IMR-90 (cell line): Measurements from ENCODE around the gene ERC2. TPM values are rescaled to one million over a fixed set of nuclear protein-coding genes. Genes with fewer than 3 reads are reported as not detected.

Experiments used
- ATAC-seq: fragments of 200-7000 bp; cut with Tn5 transposase; 2 replicates; pipeline ENCODE4 v1.9.1; 2020; ENCODE audit warnings: low read depth, mild to moderate bottlenecking, moderate library complexity
- BruUV-seq: library from RNA; stranded (reverse); fragments of 400-500 nt; replicated peaks from 2 replicates; lab custom pipeline; 2021; lab: Mats Ljungman, UMichigan
- CTCF ChIA-PET: fragments of 300-600 bp; formaldehyde crosslinking; extraction: SDS; loops from one replicate; lab custom pipeline; 2021; ENCODE audit warnings: antibody characterized with exemption; lab: Yijun Ruan, JAX
- POLR2A ChIA-PET: fragments of 300-600 bp; sonication (Branson Sonifier 250); formaldehyde crosslinking; loops from one replicate; lab custom pipeline; 2022; ENCODE audit warnings: antibody characterized with exemption; ENCODE audit not compliant: unreplicated experiment; lab: Charles Lee
- DNase-seq: peaks from one replicate; pipeline ENCODE4 v3.0.0; 2013
- H2AFZ ChIP-seq: replicated peaks from 2 replicates; pipeline ENCODE3; 2013; ENCODE audit warnings: low read length, mild to moderate bottlenecking; ENCODE audit not compliant: poor library complexity
- H2AK5ac ChIP-seq: 2 replicates; pipeline ENCODE4 v1.6.1; 2013; ENCODE audit warnings: low read depth, low read length, inconsistent platforms
- H2AK9ac ChIP-seq: replicated peaks from 2 replicates; pipeline ENCODE3; 2013; ENCODE audit warnings: mild to moderate bottlenecking, low read depth, low read length, moderate library complexity; ENCODE audit not compliant: poor library complexity
- H2BK120ac ChIP-seq: 2 replicates; pipeline ENCODE4 v1.6.1; 2013; ENCODE audit warnings: low read depth, low read length, inconsistent platforms
- H2BK15ac ChIP-seq: 3 replicates; pipeline ENCODE4 v1.6.1; 2013; ENCODE audit warnings: low read depth, low read length, inconsistent platforms
- H2BK20ac ChIP-seq: 2 replicates; pipeline ENCODE4 v1.6.1; 2013; ENCODE audit warnings: low read depth, mild to moderate bottlenecking, inconsistent platforms, low read length, moderate library complexity
- H2BK5ac ChIP-seq: 2 replicates; pipeline ENCODE4 v1.6.1; 2013; ENCODE audit warnings: mild to moderate bottlenecking, low read depth, low read length, inconsistent platforms; ENCODE audit not compliant: poor library complexity, severe bottlenecking
- H3K14ac ChIP-seq: replicated peaks from 2 replicates; pipeline ENCODE4 v1.6.1; 2013; ENCODE audit warnings: low read depth, low read length, inconsistent platforms
- H3K18ac ChIP-seq: 2 replicates; pipeline ENCODE4 v1.6.1; 2013; ENCODE audit warnings: low read depth, low read length, control low read depth
- H3K23ac ChIP-seq: 2 replicates; pipeline ENCODE4 v1.6.1; 2013; ENCODE audit warnings: low read depth, low read length, inconsistent platforms
- H3K27ac ChIP-seq: 2 replicates; pipeline ENCODE4 v1.5.1; 2013; ENCODE audit warnings: mild to moderate bottlenecking, control low read depth, low read length; ENCODE audit not compliant: insufficient read depth
- H3K27me3 ChIP-seq: 2 replicates; pipeline ENCODE4 v1.6.1; 2013; ENCODE audit warnings: low read length; ENCODE audit not compliant: control insufficient read depth, insufficient read depth
- H3K36me3 ChIP-seq: 2 replicates; pipeline ENCODE4 v1.6.1; 2013; ENCODE audit warnings: low read length, mixed read lengths; ENCODE audit not compliant: control insufficient read depth, insufficient read depth
- H3K4ac ChIP-seq: 2 replicates; pipeline ENCODE4 v1.6.1; 2013; ENCODE audit warnings: low read depth, low read length, inconsistent platforms
- H3K4me1 ChIP-seq: 2 replicates; pipeline ENCODE4 v1.6.1; 2013; ENCODE audit warnings: low read length, mixed read lengths; ENCODE audit not compliant: control insufficient read depth, insufficient read depth
- H3K4me2 ChIP-seq: 2 replicates; pipeline ENCODE4 v1.6.1; 2013; ENCODE audit warnings: low read depth, mild to moderate bottlenecking, control low read depth, low read length, moderate library complexity
- H3K4me3 ChIP-seq: 2 replicates; pipeline ENCODE4 v1.5.1; 2013; ENCODE audit warnings: low read depth, mild to moderate bottlenecking, control low read depth, low read length, moderate library complexity; ENCODE audit not compliant: insufficient read depth
- H3K56ac ChIP-seq: 2 replicates; pipeline ENCODE4 v1.6.1; 2013; ENCODE audit warnings: low read length, inconsistent platforms; ENCODE audit not compliant: insufficient read depth; ENCODE audit errors: extremely low read depth
- H3K79me1 ChIP-seq, 2 experiments: 2 replicates each; pipeline ENCODE4 v1.6.1; 2013; ENCODE audit warnings: low read length in 2 of 2, inconsistent platforms in 1 of 2, low read depth in 1 of 2
- H3K9ac ChIP-seq: 2 replicates; pipeline ENCODE4 v1.6.1; 2013; ENCODE audit warnings: low read depth, low read length, control low read depth
- H3K9me1 ChIP-seq: 2 replicates; pipeline ENCODE4 v1.6.1; 2013; ENCODE audit warnings: low read length, inconsistent platforms; ENCODE audit not compliant: insufficient read depth
- H3K9me3 ChIP-seq: 2 replicates; pipeline ENCODE4 v1.6.1; 2013; ENCODE audit warnings: low read length; ENCODE audit not compliant: control insufficient read depth, insufficient read depth
- H4K20me1 ChIP-seq: 2 replicates; pipeline ENCODE4 v1.6.1; 2013; ENCODE audit warnings: low read length, inconsistent platforms; ENCODE audit not compliant: insufficient read depth
- H4K5ac ChIP-seq: 2 replicates; pipeline ENCODE4 v1.6.1; 2013; ENCODE audit warnings: mild to moderate bottlenecking, low read depth, low read length, control low read depth
- H4K8ac ChIP-seq, 2 experiments: 2 replicates each; pipeline ENCODE4 v1.6.1; 2013; ENCODE audit warnings: low read depth in 2 of 2, low read length in 2 of 2, control low read depth in 1 of 2, inconsistent platforms in 1 of 2
- H4K91ac ChIP-seq: 2 replicates; pipeline ENCODE4 v1.6.1; 2013; ENCODE audit warnings: low read depth, low read length, inconsistent platforms; ENCODE audit not compliant: insufficient read depth
- BHLHE40 ChIP-seq: fragments of 150-350 bp; IDR thresholded peaks from 2 replicates; pipeline ENCODE4 v1.6.1; 2016; ENCODE audit warnings: mild to moderate bottlenecking, low read depth, low read length
- CEBPB ChIP-seq: IDR thresholded peaks from 2 replicates; pipeline ENCODE4 v1.6.1; 2012; ENCODE audit warnings: low read depth, low read length, improper control_type of control experiment
- CHD1 ChIP-seq: IDR thresholded peaks from 2 replicates; pipeline ENCODE4 v1.6.1; 2012; ENCODE audit warnings: low read depth, low read length, improper control_type of control experiment
- CTCF ChIP-seq: conservative IDR thresholded peaks from 2 replicates; pipeline ENCODE4 v1.5.1; 2012; ENCODE audit warnings: mild to moderate bottlenecking, low read depth, low read length, improper control_type of control experiment
- ELK1 ChIP-seq: fragments of 150-350 bp; IDR thresholded peaks from 2 replicates; pipeline ENCODE4 v1.6.1; 2016; ENCODE audit warnings: low read depth, mild to moderate bottlenecking, low read length, moderate library complexity, borderline replicate concordance
- MAFK ChIP-seq: IDR thresholded peaks from 2 replicates; pipeline ENCODE4 v1.6.1; 2012; ENCODE audit warnings: low read depth, low read length, improper control_type of control experiment
- MAZ ChIP-seq: IDR thresholded peaks from 2 replicates; pipeline ENCODE4 v1.6.1; 2012; ENCODE audit warnings: low read depth, mild to moderate bottlenecking, low read length, improper control_type of control experiment, moderate library complexity, borderline replicate concordance
- MXI1 ChIP-seq: IDR thresholded peaks from 2 replicates; pipeline ENCODE4 v1.6.1; 2012; ENCODE audit warnings: low read depth, mild to moderate bottlenecking, low read length, moderate library complexity, borderline replicate concordance
- POLR2A ChIP-seq: IDR thresholded peaks from 2 replicates; pipeline ENCODE4 v1.6.1; 2012; ENCODE audit warnings: mild to moderate bottlenecking, low read depth, low read length
- RAD21 ChIP-seq: IDR thresholded peaks from 2 replicates; pipeline ENCODE4 v1.6.1; 2012; ENCODE audit warnings: low read length, improper control_type of control experiment
- RCOR1 ChIP-seq: IDR thresholded peaks from 2 replicates; pipeline ENCODE4 v1.6.1; 2012; ENCODE audit warnings: mild to moderate bottlenecking, low read length, improper control_type of control experiment; ENCODE audit not compliant: insufficient replicate concordance
- RFX5 ChIP-seq: IDR thresholded peaks from 2 replicates; pipeline ENCODE4 v1.8.0; 2012; ENCODE audit warnings: low read depth, mild to moderate bottlenecking, low read length, moderate library complexity
- SMC3 ChIP-seq: fragments of 150-350 bp; IDR thresholded peaks from 2 replicates; pipeline ENCODE4 v1.6.1; 2016; ENCODE audit warnings: low read depth, mild to moderate bottlenecking, antibody characterized with exemption, low read length, moderate library complexity
- USF2 ChIP-seq: fragments of 150-350 bp; IDR thresholded peaks from 2 replicates; pipeline ENCODE4 v1.6.1; 2017; ENCODE audit warnings: mild to moderate bottlenecking, antibody characterized with exemption, low read length, low read depth
- WGBS, 2 experiments: methylation state at CpG; one replicate each; pipeline versions ENCODE4 v1.1.5 to v1.1.7; 2013; ENCODE audit warnings: missing lambda C conversion rate in 2 of 2; ENCODE audit not compliant: insufficient read length in 1 of 2; ENCODE audit errors: extremely low coverage in 2 of 2; 5-methylcytosine and 5-hydroxymethylcytosine counted together
- dilution Hi-C: fragments of 300-500 bp; cut with HindIII; formaldehyde crosslinking; loops from one replicate; pipeline ENCODE4 v1.14.3; 2018; ENCODE audit warnings: low sequenced_read_pairs; ENCODE audit not compliant: unreplicated experiment
- in situ Hi-C: fragments of 300-500 bp; cut with MboI; formaldehyde crosslinking; loops from 3 replicates; pipeline ENCODE4 v1.14.3; 2019; ENCODE audit warnings: low sequenced_read_pairs, inconsistent platforms, mixed read lengths
- intact Hi-C: fragments of 100-400 bp; cut with micrococcal nuclease; formaldehyde crosslinking; loops from 2 replicates; pipeline ENCODE4 v1.10.0; 2022
- polyA plus RNA-seq, 3 experiments: library from polyadenylated mRNA; depleted of rRNA; stranded (reverse); fragments of >200 nt; gene quantifications; 2 replicates each; pipeline ENCODE4 v1.2.3, GENCODE V29; 2012; ENCODE audit warnings: low replicate concordance in 1 of 3
- total RNA-seq: library from RNA; depleted of rRNA; stranded (reverse); fragments of >200 nt; gene quantifications from 2 replicates; pipeline ENCODE4 v1.2.3, GENCODE V29; 2012

Gene ERC2
- total and polyA plus RNA-seq, 2 of the 4 experiments (the other 2 are of a cell fraction): 0.17 to 0.18 TPM

- 71% methylated on average over 1 of the region's 3 CpGs; no CpG with 5 or more reads in 1 of the 2 experiments for WGBS, 2 experiments
- BruUV-seq: no TSS peak
- dilution Hi-C loops: no loop called here
These were observed 897.0 kb downstream of the ERC2 start for GRCh38 chr3:55571216-55571813.

More at GRCh38 chr3:55571216-55571813, 897.0 kb downstream of the ERC2 start:
- peak overlapping the region; percentile 50; the same call in 1 of the 2 replicates for H2BK20ac ChIP-seq
- H3K27me3 ChIP-seq: no peaks in the 10 kb centered on the region
- no peaks in the 10 kb centered on the region for H4K20me1 ChIP-seq
- 0 out of 2 replicates have a peak overlapping the region, but pooled peaks have one; percentile 6 for H2AK5ac ChIP-seq
- no peak overlapping the region for H3K23ac ChIP-seq
- no peak overlapping the region for H2AFZ ChIP-seq
- ChIA-PET CTCF (no interaction called here), POLR2A (interaction anchor here (0.6 kb wide), 1 partner anchor 82 kb away, joined by 3 read pairs; no protein-coding TSS in a partner anchor)
- H3K14ac ChIP-seq: no peak overlapping the region; the same call in 1 of the 2 replicates
- H2BK5ac ChIP-seq: no peak overlapping the region
- ATAC-seq (no peak), DNase-seq (no peak)
- H4K91ac ChIP-seq: peak overlapping the region; percentile 35; the same call in 1 of the 2 replicates
- no peak overlapping the region for H3K4me2 ChIP-seq
- no peak overlapping the region for H3K56ac ChIP-seq
- H3K36me3 ChIP-seq: no peaks in the 10 kb centered on the region
- no peak overlapping the region for H3K4me3 ChIP-seq
- H3K9me1 ChIP-seq: no peaks in the 10 kb centered on the region
- peaks cover 5% of the 10 kb centered on the region; the same call in 1 of the 2 replicates for H3K4me1 ChIP-seq
- H2AK9ac ChIP-seq: no peak overlapping the region
- intact Hi-C loops: no loop called here
- 0 out of 4 replicates have a peak overlapping the region, but pooled peaks of 1 of the 2 experiments have one; percentile 64 for H4K8ac ChIP-seq
- H2BK120ac ChIP-seq: 0 out of 2 replicates have a peak overlapping the region, but pooled peaks have one; percentile 67
- no peak overlapping the region for H3K27ac ChIP-seq
- no peaks in the 10 kb centered on the region for H3K9me3 ChIP-seq
- H3K9ac ChIP-seq: peak overlapping the region; percentile 22; the same call in 1 of the 2 replicates
- H2BK15ac ChIP-seq: no peak overlapping the region
- no peak for TF ChIP-seq RAD21
- TF ChIP-seq POLR2A: no peak
- no peak for TF ChIP-seq ELK1
- TF ChIP-seq CTCF: no peak
- no peak for TF ChIP-seq CHD1
- no peak for TF ChIP-seq USF2
- TF ChIP-seq MAFK: no peak
- no peak for TF ChIP-seq CEBPB
- no peak for TF ChIP-seq RCOR1
- TF ChIP-seq BHLHE40: no peak
- no peak for TF ChIP-seq MXI1
- TF ChIP-seq RFX5: no peak
- no peak for TF ChIP-seq SMC3
- TF ChIP-seq MAZ: no peak
- H3K79me1 ChIP-seq: no peaks in the 10 kb centered on the region
- no peak overlapping the region; the same call in 1 of the 2 replicates for H4K5ac ChIP-seq
- H3K4ac ChIP-seq: peak overlapping the region; percentile 24
- in situ Hi-C loops: no loop called here
- H3K18ac ChIP-seq: no peak overlapping the region; the same call in 1 of the 2 replicates
